ENCODE results near the gene CDH4. TPM values are rescaled to one million over a fixed set of nuclear protein-coding genes. Genes with fewer than 3 reads are reported as not detected.

The CDH4 gene
- total and polyA plus RNA-seq, 9 of the 15 experiments (the other 6 are each of a cell fraction or from before 2014, with no cell fraction given): 0.04 TPM; not detected in 8

DNA sequence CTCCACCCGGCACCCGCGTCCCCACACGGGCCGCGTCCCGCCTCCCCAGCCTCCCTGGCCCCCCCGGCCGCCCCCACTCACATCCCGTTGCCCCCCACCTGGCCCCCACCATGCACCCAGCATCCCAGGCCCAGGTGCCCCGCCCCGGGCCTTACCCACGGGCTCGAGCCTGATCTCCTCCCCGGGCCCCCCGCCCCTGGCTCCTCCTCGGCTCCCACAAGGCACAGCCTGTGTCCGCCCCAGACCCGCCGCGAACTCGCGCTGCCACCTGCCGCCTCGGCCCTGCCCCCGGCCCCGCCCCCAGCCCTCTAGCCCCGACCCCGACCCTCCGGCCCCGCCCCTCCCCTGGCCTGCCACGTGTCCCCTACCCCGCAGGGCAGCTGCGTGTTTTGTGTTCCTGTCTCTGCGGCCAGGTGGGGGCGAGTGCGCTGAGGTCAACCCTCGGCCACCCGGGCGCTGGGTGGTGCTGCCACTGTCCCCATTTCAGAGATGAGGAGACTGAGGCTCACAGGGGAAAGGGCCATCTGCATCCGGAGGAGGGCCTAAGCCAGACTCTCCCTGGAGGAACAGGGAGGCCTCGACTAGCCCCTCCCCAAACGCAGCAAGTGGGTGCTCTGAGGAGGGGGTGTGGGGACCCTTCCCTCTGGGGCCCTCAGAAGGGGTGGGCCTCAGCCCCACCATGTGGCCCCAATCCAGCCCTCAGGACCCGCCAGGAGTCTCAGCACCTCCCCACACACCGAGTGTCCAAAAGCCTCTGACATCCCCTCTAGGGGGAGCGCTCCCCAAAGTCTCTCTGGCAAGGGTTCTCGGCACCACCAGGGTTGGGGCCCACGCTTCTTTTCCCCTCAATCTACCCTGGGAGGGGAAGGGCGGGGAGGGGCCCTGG lies 713.8 kb downstream of the CDH4 start:
- Histone ChIP-seq H3K4me1 (replicated peaks in 1 of 2; ENCODE audit: control insufficient read depth in 2 of 2, insufficient read depth in 2 of 2, low read length in 2 of 2) (peaks cover 0 to 20% of the 10 kb centered on the region in 2 experiments; a peak in 2 of 5 replicates), H3K9me1 (ENCODE audit: control insufficient read depth, insufficient read depth, low read length) (no peaks in the 10 kb centered on the region), H3K27ac (ENCODE audit: extremely low read depth, low read depth, low read length) (no peak overlapping the region), H3K27me3 (ENCODE audit: control insufficient read depth in 2 of 2, insufficient read depth in 2 of 2, low read length in 2 of 2) (peaks cover 0 to 2% of the 10 kb centered on the region in 2 experiments; a peak in 1 of 5 replicates), H4K20me1 (replicated peaks; ENCODE audit: control insufficient read depth, insufficient read depth, low read length) (no peaks in the 10 kb centered on the region), H3K9me3 (replicated peaks; ENCODE audit: control insufficient read depth, insufficient read depth, low read depth, low read length) (no peaks in the 10 kb centered on the region; the same call in none of the 2 replicates), H3K36me3 (ENCODE audit: control insufficient read depth, insufficient read depth, low read length) (no peaks in the 10 kb centered on the region), H3K79me2 (ENCODE audit: control insufficient read depth, insufficient read depth, low read length) (no peaks in the 10 kb centered on the region), H3K9ac (ENCODE audit: insufficient read depth in 1 of 2, low read depth in 2 of 2, low read length in 2 of 2) (peak overlapping the region in 1 of 2 experiments; percentile 35; a peak in 1 of 4 replicates), H3K4me2 (ENCODE audit: insufficient read depth, low read length) (no peak overlapping the region), H3K4me3 (no peak overlapping the region), H2AFZ (ENCODE audit: low read depth, low read length) (no peak overlapping the region)
- POLR2A ChIA-PET: interaction anchor here (0.8 kb wide), 1 partner anchor 335 kb away, joined by 3 read pairs; no protein-coding TSS in a partner anchor
- intact Hi-C loops (cut with micrococcal nuclease) (no loop called here), in situ Hi-C loops (cut with MboI) (no loop called here)
- ATAC-seq (peak; percentile 75), DNase-seq (ENCODE audit: extremely low read depth in 1 of 4, low spot score in 3 of 4) (peak in 3 of 4 experiments; percentile 34 to 59 (median 58)), FAIRE-seq (no peak)
- CTCF ChIA-PET (ENCODE audit: low intra/inter-chr PET ratio): no interaction called here
- TF ChIP-seq LARP7 (IDR thresholded peaks at IDR 0.05) (no peak), BCOR (IDR thresholded peaks at IDR 0.05) (peak; percentile 77; the same call in 1 of the 2 replicates), BDP1 (IDR thresholded peaks at IDR 0.05; ENCODE audit: insufficient read depth, insufficient read length) (no peak), ADNP (tag; IDR thresholded peaks at IDR 0.05) (peak; percentile 51; the same call in 1 of the 2 replicates), TAF7 (tag; IDR thresholded peaks at IDR 0.05) (no peak), NFE2 (IDR thresholded peaks at IDR 0.05; ENCODE audit: low read depth) (no peak), RBM25 (IDR thresholded peaks at IDR 0.05; ENCODE audit: low read depth, low read length, severe bottlenecking) (peak; percentile 78), CBX1 (IDR thresholded peaks at IDR 0.05; ENCODE audit: low read depth) (0 out of 2 replicates have a peak, but pooled peaks have one; percentile 51), ZNF197 (CRISPR knock-in tag; IDR thresholded peaks at IDR 0.05; ENCODE audit: low read depth) (no peak), KDM1A (IDR thresholded peaks at IDR 0.05) (peak; percentile 53 to 59; a peak in 2 of 4 replicates)
- TF ChIP-seq, protein P1, sequence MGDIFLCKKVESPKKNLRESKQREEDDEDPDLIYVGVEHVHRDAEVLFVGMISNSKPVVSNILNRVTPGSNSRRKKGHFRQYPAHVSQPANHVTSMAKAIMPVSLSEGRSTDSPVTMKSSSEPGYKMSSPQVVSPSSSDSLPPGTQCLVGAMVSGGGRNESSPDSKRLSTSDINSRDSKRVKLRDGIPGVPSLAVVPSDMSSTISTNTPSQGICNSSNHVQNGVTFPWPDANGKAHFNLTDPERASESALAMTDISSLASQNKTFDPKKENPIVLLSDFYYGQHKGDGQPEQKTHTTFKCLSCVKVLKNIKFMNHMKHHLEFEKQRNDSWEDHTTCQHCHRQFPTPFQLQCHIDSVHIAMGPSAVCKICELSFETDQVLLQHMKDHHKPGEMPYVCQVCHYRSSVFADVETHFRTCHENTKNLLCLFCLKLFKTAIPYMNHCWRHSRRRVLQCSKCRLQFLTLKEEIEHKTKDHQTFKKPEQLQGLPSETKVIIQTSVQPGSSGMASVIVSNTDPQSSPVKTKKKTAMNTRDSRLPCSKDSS (IDR thresholded peaks at IDR 0.05; ENCODE audit: low read depth, partially characterized antibody): no peak
- TF ChIP-seq, protein P2, sequence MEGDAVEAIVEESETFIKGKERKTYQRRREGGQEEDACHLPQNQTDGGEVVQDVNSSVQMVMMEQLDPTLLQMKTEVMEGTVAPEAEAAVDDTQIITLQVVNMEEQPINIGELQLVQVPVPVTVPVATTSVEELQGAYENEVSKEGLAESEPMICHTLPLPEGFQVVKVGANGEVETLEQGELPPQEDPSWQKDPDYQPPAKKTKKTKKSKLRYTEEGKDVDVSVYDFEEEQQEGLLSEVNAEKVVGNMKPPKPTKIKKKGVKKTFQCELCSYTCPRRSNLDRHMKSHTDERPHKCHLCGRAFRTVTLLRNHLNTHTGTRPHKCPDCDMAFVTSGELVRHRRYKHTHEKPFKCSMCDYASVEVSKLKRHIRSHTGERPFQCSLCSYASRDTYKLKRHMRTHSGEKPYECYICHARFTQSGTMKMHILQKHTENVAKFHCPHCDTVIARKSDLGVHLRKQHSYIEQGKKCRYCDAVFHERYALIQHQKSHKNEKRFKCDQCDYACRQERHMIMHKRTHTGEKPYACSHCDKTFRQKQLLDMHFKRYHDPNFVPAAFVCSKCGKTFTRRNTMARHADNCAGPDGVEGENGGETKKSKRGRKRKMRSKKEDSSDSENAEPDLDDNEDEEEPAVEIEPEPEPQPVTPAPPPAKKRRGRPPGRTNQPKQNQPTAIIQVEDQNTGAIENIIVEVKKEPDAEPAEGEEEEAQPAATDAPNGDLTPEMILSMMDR (IDR thresholded peaks at IDR 0.05 in 2 of 3, conservative IDR thresholded peaks at IDR 0.05 in 1 of 3; ENCODE audit: insufficient read depth in 2 of 3, low read depth in 1 of 3, low read length in 3 of 3): peak in 2 of 3 experiments; percentile 19 to 39; a peak in 4 of 6 replicates
- no TSS peak for BruUV-seq (replicated peaks)
- 37% methylated on average over 24 of the region's 49 CpGs for WGBS (ENCODE audit: insufficient coverage, low coverage, missing lambda C conversion rate)
